ENCODE results near the gene C20orf204. TPM values are rescaled to one million over a fixed set of nuclear protein-coding genes. Genes with fewer than 3 reads are reported as not detected.

The C20orf204 gene
- total RNA-seq, 1 donor from 2014 or later, result 3.8 TPM

DNA sequence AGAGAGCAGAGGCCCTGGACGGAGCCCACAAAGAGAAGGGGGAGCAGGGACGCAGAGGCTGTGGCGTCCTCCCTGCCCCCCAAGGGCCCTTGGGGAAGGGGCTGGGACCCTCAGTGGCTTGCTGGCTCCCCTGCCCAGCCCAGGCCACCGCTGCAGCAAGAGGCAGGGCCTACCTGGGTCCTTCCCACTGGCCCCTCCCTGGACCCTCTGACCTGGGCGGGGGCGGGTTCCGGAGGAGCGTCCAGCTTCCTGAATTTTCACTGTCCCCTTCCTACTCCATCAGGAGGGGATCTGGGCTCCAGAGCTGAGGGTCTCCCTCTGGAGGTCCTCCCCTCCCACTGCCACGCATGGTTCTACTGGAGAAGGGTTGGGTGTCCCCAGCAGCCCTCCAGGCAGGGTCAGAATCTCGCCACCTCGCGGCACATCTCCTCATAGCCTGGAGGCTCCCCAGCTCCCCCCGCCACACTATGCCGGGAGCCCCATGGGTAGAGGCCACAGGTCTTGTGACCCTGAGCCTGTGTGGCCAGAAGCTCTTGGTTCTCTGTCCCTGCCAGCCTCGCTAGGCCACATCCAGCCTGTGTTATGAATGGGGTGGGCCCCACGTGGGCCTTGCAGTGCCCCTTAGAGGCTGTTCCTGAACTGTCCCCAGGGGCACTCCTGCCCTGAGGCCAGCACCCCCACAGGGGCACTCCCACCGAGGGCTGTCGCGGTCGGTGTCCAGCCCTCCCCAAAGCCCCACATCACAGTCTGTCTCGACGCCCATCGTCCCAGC lies 14.5 kb downstream of the C20orf204 start:
- Mint-ChIP-seq H3K36me3 (ENCODE audit: low read depth) (no peaks in the 10 kb centered on the region), H3K27me3 (ENCODE audit: low read depth) (peaks cover 28% of the 10 kb centered on the region), H3K27ac (no peak overlapping the region), H3K9me3 (no peaks in the 10 kb centered on the region), H3K4me3 (ENCODE audit: low read depth) (peak overlapping the region; percentile 13), H3K4me1 (ENCODE audit: low read depth) (peaks cover 7% of the 10 kb centered on the region)
- intact Hi-C loops (cut with micrococcal nuclease), result no loop called here
- no peak for DNase-seq (ENCODE audit: low spot score)

DNA sequence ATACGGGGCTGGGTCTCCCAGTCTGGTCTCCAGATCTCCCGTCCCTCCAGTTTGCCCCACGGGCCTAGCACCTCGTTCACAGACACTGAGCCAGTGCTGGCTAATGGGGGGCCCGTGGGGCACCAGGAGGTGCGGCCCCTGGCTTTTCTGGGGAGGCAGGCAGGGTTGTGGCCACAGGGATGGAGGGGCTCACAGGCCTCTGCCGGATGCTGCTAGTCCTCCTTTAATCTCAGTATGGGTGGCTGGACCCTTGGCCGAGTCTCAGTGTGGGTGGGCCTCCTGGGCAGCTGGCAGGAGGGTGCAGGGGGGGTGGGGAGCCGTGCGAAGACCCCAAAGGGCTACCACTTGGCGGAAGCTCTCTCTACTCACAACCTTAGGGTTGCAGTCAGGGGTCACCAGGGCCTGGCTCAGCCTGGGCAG lies 15.1 kb downstream of the C20orf204 start:
- Mint-ChIP-seq H3K4me1 (ENCODE audit: low read depth) (peaks cover 7% of the 10 kb centered on the region), H3K4me3 (ENCODE audit: low read depth) (no peak overlapping the region), H3K27ac (no peak overlapping the region), H3K36me3 (ENCODE audit: low read depth) (no peaks in the 10 kb centered on the region), H3K27me3 (ENCODE audit: low read depth) (peaks cover 26% of the 10 kb centered on the region), H3K9me3 (no peaks in the 10 kb centered on the region)
- no peak for DNase-seq (ENCODE audit: low spot score)
- intact Hi-C loops (cut with micrococcal nuclease), result no loop called here

DNA sequence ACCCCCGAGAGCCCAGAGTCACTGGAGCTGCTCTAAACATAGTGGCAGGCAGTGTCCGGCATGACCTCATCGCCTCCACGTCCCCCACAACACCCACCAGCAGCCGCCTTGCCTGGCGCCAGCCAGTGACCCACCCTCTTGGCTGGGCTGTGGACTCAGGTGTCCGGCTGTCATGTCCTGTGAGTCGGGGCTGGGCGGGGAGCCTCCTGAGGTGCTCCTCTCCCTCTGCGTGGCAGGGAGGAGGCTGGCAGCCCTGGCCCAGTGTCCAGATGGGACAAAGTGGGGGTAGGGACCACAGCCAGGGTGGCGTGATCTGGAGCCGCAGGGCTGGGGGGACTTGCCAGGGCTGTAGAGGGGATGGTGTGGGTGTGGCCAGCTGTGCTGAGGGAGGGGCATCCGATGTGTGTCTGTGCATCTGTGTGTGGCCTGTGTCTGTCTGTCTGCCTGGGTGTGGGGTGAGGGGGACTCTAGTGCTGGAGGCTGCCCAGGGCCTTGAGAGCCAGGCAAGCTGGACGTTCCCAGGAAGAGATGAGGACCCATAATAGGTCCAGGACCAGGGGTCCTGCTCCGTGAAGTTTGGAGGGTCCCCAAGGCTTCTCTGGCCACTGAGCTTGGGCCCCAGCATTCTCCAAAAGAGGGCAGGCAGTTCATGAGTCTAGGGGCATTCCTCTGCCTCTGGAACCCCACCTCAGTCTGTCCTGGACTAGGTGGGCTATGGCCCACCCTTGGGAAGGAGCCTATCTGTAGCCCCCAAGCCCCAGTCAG lies 15.8 kb downstream of the C20orf204 start:
- Mint-ChIP-seq H3K36me3 (ENCODE audit: low read depth) (no peaks in the 10 kb centered on the region), H3K27me3 (ENCODE audit: low read depth) (peaks cover 20% of the 10 kb centered on the region), H3K9me3 (no peaks in the 10 kb centered on the region), H3K4me3 (ENCODE audit: low read depth) (no peak overlapping the region), H3K4me1 (ENCODE audit: low read depth) (peaks cover 7% of the 10 kb centered on the region), H3K27ac (no peak overlapping the region)
- DNase-seq (ENCODE audit: low spot score), result no peak
- intact Hi-C loops (cut with micrococcal nuclease), result no loop called here

DNA sequence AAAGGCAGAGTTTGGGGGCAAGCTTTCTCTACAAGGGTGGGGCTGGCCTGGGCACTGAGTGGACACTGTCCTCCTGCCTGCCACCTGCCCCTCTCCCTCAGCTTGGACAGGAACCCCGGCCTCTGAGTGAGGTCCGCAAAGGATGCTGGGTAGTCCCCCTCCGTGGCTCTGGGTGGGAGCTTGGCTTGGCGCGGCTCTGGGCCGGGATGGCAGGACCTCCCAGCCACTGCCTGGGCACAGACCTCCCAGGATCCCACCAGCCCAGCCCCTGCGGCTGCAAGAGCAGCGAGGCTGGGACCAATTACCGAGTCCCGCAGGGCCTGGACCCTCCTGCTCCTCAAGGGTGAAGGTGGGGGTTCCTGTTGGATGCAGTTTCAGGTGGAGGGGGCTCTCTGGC lies 16.3 kb downstream of the C20orf204 start:
- Mint-ChIP-seq H3K27me3 (ENCODE audit: low read depth) (peaks cover 14% of the 10 kb centered on the region), H3K9me3 (no peaks in the 10 kb centered on the region), H3K4me3 (ENCODE audit: low read depth) (no peak overlapping the region), H3K4me1 (ENCODE audit: low read depth) (peaks cover 7% of the 10 kb centered on the region), H3K36me3 (ENCODE audit: low read depth) (no peaks in the 10 kb centered on the region), H3K27ac (no peak overlapping the region)
- DNase-seq (ENCODE audit: low spot score), result no peak
- intact Hi-C loops (cut with micrococcal nuclease), result no loop called here

DNA sequence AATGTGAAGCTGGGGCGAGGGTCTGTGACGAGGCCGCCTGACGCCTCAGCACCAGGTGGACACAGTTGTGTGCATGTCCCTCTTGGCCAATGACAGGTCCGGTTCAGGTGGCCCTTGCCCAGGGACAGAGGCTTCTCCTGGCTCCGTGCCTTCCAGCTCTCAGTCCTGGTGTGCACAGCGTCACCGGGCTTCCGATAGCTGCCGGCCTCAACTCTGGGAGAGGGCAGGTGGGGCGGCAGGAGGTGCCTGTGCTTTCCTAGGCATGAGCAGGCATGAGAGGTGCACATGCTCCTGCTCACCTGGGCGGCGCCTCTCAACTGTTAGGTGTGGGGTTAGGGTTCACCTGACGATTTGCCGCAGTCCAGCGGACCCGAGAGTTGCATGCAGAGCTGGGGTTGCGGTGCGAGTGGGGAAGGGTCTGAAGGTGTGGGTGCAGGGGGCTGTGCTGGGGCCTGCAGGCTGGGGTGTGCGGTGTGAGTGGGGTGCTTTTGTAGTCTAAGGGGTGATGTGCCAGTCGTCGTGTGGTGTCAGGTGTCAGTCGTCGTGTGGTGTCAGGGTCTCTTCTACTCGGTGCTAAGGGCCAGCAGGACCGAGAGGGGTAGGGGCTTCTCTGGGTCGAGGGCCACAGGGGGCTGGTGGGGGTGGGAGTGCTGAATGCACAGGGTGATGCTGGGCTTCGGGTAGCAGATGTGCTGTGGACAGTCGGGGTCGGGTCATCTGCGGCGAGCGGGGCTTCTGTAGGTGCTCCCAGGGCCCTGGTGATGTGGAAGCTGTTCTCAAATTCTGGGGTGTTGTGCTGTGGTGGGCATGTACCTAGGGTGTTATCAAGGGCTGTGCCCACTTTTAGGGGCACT lies 17.2 kb downstream of the C20orf204 start:
- Mint-ChIP-seq H3K27me3 (ENCODE audit: low read depth) (peaks cover 9% of the 10 kb centered on the region), H3K27ac (no peak overlapping the region)

DNA sequence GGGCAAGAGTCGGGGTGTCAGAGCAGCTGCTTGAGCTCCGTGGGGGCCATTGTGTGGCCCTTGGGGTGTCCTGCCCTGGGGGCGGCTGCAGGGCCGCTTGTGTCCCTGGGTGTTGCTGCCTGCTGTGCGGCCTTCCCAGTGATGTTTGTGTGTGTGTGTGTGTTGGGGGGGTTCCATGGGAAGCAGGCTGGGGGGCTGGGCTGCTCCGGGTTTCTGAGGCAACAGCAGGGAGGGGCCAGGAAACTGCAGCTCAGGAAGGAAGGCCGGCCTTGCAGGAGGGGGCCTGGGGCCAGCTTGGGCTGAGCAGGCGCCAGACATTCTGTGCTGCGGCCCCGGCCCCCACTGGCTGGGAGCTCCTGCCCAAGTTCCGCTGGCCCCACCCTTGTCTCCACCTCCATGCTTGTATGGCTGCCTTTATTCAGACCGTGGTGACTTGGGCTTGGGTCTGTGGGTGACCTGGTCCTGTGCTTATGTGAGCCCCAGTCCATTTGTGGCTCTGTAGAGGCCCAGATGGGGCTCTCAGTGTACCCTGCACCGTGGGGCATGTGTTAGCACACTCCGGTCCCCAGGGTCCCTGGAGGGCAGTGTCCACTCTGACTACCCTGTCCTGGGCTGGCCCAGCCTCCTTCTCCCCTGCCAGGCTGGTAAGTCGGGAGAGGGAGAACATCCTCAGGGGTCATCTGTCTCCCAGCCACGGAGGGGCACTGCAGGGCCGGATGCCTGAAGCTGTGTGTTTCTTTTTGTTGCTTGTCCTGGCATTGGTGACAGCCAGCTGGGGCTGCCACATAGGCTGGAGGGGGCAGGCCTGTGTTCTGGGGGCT lies 18.1 kb downstream of the C20orf204 start:
- intact Hi-C loops (cut with micrococcal nuclease), result no loop called here
- DNase-seq (ENCODE audit: low spot score), result no peak
- peaks cover 7% of the 10 kb centered on the region for H3K27me3 Mint-ChIP-seq (ENCODE audit: low read depth)
- no peak overlapping the region for H3K27ac Mint-ChIP-seq
- peaks cover 9% of the 10 kb centered on the region for H3K4me1 Mint-ChIP-seq (ENCODE audit: low read depth)
- H3K9me3 Mint-ChIP-seq, result no peaks in the 10 kb centered on the region
- H3K36me3 Mint-ChIP-seq (ENCODE audit: low read depth), result no peaks in the 10 kb centered on the region
- no peak overlapping the region for H3K4me3 Mint-ChIP-seq (ENCODE audit: low read depth)

More for the DNA sequence above, 17.2 kb downstream of the C20orf204 start:
- intact Hi-C loops (cut with micrococcal nuclease), result no loop called here
- no peak for DNase-seq (ENCODE audit: low spot score)
- Mint-ChIP-seq H3K36me3 (ENCODE audit: low read depth) (no peaks in the 10 kb centered on the region), H3K9me3 (no peaks in the 10 kb centered on the region), H3K4me3 (ENCODE audit: low read depth) (no peak overlapping the region), H3K4me1 (ENCODE audit: low read depth) (peaks cover 7% of the 10 kb centered on the region)

DNA sequence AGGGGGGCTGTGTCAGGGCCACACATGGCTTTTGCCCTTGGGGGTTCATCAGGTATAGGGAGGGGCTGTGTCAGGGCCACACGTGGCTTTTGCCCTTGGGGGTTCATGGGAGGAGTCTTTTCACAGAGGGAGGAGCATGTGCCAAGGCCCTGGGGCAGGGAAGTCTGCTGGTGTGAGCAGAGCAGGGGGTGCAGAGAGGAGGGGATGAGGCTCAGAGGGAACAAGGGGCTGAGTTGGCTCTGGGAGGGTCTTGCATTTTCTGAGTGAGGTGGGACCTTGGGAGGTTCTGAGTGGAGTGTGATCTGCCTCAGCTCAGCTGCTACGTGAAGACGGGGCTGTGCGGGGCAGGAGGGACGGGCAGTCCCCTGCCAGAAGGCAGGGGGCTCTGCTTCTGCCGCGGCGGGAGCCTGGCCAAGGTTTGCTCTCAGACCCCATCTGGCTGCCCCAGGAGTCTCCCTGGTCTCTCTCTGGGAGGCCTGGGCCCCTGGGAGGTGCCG lies 19.5 kb downstream of the C20orf204 start:
- peaks cover 6% of the 10 kb centered on the region for H3K27me3 Mint-ChIP-seq (ENCODE audit: low read depth)
- no peaks in the 10 kb centered on the region for H3K36me3 Mint-ChIP-seq (ENCODE audit: low read depth)
- H3K4me1 Mint-ChIP-seq (ENCODE audit: low read depth), result peaks cover 11% of the 10 kb centered on the region
- no peak for DNase-seq (ENCODE audit: low spot score)
- H3K9me3 Mint-ChIP-seq, result no peaks in the 10 kb centered on the region
- intact Hi-C loops (cut with micrococcal nuclease), result no loop called here
- no peak overlapping the region for H3K4me3 Mint-ChIP-seq (ENCODE audit: low read depth)
- no peak overlapping the region for H3K27ac Mint-ChIP-seq

DNA sequence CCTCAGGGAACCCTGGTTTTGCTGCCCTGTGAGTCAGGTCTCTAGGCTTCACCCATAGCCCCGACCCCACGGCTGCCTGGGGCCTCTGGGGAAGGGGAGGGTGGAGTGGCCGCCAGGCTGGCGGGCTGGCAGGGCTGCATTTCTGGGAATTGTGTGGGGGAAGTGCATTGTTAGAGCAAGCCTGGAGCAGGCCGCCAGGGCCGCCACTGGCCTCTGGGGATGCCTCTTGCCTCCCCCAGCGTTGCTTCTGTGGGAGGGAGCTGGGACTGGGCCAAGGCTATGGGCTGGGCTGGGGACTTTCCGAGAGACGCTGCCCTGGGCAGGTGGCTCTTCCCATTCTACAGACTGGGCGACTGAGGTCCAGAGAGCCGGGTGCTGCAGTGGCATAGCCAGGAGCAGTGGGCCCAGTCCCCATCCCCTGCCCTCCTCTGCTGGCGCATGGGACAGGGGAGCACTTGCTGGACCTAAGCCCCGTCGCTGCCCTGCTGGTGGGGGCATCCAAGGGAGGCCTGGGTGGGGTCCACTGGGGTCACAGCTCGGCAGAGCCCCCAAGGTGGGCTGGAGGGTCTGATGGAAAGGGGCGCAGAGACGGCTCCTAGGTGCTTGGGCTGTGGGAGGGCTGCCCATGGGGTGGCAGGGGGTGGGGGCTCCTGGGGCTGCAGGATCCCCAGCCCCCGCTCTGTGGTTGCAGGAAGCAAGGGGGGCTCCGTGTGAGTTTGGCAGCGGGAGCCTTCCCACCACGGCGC lies 20.1 kb downstream of the C20orf204 start:
- intact Hi-C loops (cut with micrococcal nuclease), result no loop called here
- peaks cover 11% of the 10 kb centered on the region for H3K4me1 Mint-ChIP-seq (ENCODE audit: low read depth)
- H3K9me3 Mint-ChIP-seq, result no peaks in the 10 kb centered on the region

DNA sequence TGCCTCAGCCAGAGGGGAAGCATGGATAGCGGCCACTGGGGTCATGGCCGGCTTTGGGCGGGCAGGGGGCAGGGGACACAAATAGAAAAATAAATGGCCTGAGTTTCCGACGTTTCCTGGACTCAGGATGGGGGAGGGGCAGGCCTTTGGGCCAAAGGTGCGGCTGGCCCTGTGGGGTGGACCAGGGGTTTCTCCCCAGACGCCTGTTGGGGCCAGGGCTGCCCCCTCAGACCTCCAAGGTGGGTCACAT lies 20.6 kb downstream of the C20orf204 start:
- intact Hi-C loops (cut with micrococcal nuclease), result no loop called here
- peaks cover 3% of the 10 kb centered on the region for H3K27me3 Mint-ChIP-seq (ENCODE audit: low read depth)
- no peaks in the 10 kb centered on the region for H3K36me3 Mint-ChIP-seq (ENCODE audit: low read depth)
- no peak overlapping the region for H3K4me3 Mint-ChIP-seq (ENCODE audit: low read depth)
- no peaks in the 10 kb centered on the region for H3K9me3 Mint-ChIP-seq
- no peak overlapping the region for H3K27ac Mint-ChIP-seq
- no peak for DNase-seq (ENCODE audit: low spot score)
- peaks cover 11% of the 10 kb centered on the region for H3K4me1 Mint-ChIP-seq (ENCODE audit: low read depth)

More for the DNA sequence above, 20.1 kb downstream of the C20orf204 start:
- DNase-seq (ENCODE audit: low spot score), result no peak
- no peak overlapping the region for H3K27ac Mint-ChIP-seq
- no peak overlapping the region for H3K4me3 Mint-ChIP-seq (ENCODE audit: low read depth)
- peaks cover 3% of the 10 kb centered on the region for H3K27me3 Mint-ChIP-seq (ENCODE audit: low read depth)
- no peaks in the 10 kb centered on the region for H3K36me3 Mint-ChIP-seq (ENCODE audit: low read depth)

DNA sequence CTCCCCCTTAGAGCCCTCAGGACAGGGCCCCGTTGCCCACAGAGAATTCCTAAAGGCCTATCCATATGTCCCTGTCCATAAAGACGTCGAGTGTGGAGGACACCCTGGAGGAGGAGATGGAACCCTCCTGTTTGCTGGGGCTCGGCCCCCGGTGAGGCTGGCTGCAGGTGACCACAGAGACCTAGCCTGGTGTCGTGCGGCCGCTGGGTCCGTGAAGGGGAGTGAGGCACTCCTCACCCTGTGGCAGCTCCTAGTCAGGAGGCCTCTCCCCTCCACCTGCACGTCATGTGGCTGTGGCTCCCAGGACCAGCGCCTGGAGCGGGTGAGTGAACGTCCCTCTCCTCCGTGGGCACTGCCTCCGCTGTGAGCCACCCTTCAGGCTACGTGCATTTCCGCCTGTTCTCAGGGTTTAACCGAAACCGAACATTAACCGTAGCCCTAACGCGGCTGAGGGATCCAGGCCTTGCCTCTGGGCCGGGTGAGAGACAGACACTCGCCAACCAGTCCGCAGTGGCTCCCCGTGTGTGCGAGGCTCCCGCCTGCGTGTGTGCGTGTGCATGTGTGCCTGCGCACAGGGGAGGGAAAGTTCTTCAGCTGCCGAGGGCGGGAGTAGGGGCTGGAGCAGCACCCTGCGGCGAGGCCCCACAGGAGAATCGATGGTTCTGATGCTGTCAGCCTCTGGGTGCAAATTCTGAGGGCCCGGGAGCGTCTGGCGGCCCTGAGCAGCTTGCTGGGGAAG lies 21.1 kb downstream of the C20orf204 start:
- intact Hi-C loops (cut with micrococcal nuclease), result no loop called here
- H3K9me3 Mint-ChIP-seq, result no peaks in the 10 kb centered on the region
- H3K4me1 Mint-ChIP-seq (ENCODE audit: low read depth), result peaks cover 13% of the 10 kb centered on the region
- H3K27me3 Mint-ChIP-seq (ENCODE audit: low read depth), result peaks cover under 1% of the 10 kb centered on the region
- no peaks in the 10 kb centered on the region for H3K36me3 Mint-ChIP-seq (ENCODE audit: low read depth)
- DNase-seq (ENCODE audit: low spot score), result no peak
- H3K27ac Mint-ChIP-seq, result peak overlapping the region; percentile 62
- peak overlapping the region; percentile 75 for H3K4me3 Mint-ChIP-seq (ENCODE audit: low read depth)

Data from activated T-helper 2 cell treated with anti-CD3 and anti-CD28 coated beads, Interferon-gamma antibody, Interleukin-2, Interleukin-4, amounts not matched to agents 10 μg/mL and 5 μg/mL and 100 μg/mL, durations not matched to agents 14 hours and 24 hours and 36 hours (primary cell).